GM03348 (cell line): Measurements from ENCODE around the gene MRPL41.
"Not testable (repeated sequence)": the region's sequence is repeated elsewhere in the genome, so short reads cannot be mapped to it uniquely, and the experiment has no call there.

Experiments
- DNase-seq: peaks from one replicate; pipeline ENCODE4 v3.0.0; 2012; ENCODE audit warnings: low spot score

Gene MRPL41

DNA sequence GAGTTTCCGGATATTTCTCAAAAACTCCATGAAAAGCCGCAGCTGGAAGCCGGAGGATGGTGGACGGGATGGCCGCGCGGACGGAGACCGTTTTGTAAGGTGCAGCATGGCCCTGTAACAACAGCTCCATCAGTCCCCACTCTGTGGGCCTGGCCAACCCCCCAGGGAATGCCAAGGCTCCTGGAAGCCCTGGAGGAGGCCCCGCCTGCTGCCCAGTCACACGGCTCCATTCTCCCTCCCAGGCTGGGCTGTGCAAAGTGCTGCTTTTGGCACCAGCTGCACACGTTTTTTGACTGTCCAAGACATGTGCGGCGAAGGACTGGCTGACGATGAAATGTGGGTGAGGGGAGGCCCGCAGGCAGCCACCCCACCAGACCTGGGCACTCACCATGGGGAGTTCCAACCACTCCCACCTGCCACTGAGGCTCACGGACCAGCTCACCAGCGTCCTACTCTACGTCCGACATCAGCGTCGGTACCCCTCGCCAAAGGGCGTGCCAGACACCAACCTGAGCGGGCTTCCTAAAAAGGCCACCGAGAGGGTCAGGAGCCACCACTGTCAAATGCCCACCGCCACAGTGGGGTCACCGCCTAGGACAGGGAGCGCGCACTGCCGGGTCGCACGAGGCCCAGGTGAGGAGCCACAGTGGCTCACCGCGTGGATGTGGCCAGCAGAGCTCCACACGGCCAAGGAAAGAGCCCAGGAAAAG is 28.8 kb upstream of the MRPL41 start:
- no peak for DNase-seq

DNA sequence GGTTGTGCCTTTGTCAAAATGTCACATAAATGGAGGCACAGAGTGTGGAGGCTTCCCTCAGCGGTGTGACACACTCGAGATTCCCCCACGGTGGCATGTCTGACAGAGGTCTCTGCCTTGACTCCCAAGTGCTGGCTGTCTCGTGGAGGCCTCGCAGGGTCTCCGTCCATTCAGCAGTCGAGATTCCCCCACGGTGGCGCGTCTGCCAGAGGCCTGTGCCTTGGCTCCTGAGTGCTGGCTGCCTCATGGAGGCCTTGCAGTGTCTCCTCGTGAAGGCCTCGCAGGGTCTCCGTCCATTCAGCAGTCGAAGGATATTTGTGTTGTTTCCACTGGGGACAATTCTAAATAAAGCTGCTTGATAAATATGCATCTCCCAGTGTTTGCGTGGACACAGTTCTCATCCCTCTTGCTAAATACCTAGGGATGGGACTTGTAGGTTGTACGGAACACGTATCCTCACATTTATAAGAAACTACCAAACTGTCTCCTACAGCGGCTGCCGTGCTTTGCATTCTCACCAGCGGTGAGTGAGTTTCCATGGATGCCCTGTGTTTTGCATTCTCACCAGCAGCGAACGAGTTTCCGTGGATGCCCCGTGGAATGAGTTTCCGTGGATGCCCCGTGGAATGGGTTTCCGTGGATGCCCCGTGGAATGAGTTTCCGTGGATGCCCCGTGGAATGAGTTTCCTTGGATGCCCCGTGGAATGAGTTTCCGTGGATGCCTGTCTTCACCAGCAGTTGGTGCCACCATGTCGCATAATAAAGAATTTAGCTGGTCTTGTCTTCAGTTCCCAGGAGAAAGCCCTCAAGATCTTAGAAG is 27.3 kb upstream of the MRPL41 start:
- no peak for DNase-seq

DNA sequence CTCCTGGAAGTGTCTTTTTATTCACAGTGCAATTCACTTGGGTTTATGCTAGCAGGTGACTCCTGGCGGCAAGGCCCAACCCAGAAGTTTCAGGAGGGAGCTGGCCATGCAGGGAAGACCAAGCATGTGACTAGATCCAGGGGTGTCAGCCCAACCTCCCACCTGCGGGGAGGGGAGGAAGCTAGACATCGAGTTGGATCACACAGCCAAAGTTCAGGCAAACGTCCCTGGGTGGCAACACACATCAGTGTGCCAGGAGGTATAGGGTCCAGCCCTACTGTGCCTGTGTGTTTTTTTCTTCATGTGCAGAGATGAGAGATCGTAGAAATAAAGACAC is 26.7 kb upstream of the MRPL41 start:
- no peak for DNase-seq

DNA sequence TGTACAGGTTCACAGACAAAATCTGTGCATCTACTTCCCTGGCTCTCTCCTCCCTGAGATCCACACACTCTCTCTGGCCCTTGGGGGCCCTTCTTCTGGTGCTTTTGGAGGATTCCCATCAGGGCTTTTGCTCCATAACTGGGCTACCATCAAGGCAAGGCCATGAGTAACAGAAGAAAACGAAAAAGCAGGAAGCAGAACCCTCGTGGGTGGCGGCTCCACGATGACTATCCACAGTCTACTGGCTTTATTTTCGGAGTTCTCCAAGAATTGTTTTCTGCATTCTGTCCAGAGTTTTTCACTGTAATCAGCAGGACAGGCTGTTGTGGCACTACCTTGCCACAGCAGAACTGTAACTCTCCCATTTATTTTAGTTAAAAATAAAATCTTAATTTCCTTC is 21.3 kb upstream of the MRPL41 start:
- DNase-seq, result no peak

DNA sequence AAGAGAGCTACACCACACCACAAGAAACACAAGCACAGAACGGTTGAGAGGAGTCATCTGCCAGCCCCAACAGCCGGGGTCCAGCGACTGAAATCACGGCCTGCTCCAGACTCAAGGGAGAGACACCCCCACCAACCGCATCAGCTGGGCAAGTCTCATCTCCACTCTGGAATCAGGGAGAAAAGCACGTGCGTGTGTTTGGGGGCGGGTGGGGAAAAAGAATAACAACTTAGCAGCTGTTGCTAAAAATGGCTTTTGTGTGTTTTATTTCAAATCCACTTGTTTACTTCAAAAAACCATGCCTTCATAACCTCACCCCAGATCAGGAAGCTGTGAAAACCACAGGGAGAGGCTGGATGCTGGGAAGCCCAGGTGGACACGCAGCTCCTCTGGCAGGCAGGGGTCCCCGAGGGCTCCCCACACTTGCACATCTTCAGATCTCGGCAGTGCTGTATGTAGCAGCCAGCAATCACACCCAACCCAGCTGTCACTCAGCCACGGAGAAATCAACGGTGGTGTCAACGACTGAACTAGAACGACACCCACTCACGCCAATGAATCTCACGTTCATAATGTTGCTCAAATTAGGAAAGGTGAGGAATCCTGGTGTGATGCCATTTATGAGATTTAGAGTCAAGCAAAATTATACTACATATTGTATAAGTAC is 20.4 kb upstream of the MRPL41 start:
- DNase-seq, result no peak

DNA sequence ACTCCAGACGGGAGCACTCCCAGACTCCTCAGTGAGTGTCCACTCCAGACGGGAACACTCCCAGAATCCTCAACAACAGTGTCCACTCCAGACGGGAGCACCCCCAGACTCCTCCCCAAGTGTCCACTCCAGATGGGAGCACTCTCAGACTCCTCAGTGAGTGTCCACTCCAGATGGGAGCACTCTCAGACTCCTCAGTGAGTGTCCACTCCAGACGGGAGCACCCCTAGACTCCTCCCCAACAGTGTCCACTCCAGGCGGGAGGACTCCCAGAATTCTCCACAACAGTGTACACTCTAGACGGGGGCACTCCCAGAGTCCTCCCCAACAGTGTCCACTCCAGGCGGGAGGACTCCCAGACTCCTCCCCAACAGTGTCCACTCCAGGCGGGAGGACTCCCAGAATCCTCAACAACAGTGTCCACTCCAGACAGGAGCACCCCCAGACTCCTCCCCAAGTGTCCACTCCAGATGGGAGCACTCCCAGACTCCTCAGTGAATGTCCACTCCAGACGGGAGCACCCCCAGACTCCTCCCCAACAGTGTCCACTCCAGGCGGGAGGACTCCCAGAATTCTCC is 18.7 kb upstream of the MRPL41 start:
- not testable (repeated sequence) for DNase-seq

DNA sequence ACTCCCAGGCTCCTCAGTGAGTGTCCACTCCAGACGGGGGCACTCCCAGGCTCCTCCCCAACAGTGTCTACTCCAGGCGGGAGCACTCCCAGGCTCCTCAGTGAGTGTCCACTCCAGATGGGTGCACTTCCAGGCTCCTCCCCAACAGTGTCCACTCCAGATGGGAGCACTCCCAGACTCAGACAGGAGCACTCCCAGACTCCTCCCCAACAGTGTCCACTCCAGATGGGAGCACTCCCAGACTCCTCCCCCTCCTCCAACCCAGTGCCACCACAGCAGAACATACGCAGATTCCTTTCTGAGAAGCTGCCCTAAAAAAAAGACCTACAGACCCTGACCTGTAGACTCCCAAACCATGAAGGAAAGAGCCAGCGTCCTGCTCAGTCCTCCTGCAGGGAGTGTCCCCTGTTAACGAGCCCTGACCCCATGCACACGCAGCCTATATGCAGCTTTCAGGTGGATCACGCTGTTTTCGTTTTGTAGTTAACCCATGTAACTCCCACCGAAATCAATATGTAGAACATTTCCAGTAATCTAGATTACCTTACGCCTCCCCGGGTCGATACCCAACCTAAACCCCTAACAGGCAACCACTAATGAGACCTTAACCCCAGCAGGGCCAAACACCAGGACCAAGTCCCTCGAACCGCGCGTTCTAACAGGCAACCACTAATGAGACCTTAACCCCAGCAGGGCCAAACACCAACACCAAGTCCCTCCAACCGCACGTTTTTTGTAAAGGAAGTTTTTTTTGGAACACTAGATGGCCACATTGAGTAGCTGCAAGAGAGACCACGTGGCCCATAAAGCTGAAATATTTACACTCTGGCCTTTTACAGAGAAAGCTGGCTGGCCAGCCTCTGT is 17.2 kb upstream of the MRPL41 start:
- peak; percentile 75 for DNase-seq

DNA sequence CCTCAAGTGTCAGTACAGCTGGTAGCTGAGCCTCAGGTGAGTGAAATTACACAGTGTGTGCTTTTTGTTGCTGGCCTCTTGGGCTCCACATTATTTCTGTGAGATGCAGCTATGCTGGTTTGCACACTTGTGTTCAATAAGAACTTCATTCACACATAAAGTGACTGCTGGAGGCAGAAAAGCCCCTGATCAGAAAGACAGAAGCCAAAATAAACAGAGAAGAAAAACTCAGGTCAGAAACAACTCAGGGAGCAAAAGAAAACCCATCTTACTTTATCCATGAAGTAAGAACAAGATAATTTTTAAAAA is 16.6 kb upstream of the MRPL41 start:
- no peak for DNase-seq

DNA sequence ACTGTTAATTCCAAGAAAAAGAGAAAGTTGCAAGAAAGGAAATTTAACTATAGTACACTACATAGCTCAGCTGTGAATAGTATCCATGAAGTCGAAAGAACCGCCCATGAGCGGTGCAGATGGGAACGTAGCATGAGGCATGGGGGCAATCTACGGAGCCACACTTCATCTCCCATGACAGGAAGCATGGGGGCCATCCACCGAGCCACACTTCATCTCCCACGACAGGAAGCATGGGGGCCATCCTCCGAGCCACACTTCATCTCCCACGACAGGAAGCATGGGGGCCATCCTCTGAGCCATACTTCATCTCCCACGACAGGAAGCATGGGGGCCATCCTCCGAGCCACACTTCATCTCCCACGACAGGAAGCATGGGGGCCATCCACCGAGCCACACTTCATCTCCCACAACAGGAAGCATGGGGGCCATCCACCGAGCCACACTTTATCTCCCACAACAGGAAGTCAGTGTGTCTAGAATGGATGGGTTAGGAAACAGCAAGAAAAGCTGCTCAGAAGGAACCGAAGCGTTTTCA is 15.0 kb upstream of the MRPL41 start:
- DNase-seq, result not testable (repeated sequence)

DNA sequence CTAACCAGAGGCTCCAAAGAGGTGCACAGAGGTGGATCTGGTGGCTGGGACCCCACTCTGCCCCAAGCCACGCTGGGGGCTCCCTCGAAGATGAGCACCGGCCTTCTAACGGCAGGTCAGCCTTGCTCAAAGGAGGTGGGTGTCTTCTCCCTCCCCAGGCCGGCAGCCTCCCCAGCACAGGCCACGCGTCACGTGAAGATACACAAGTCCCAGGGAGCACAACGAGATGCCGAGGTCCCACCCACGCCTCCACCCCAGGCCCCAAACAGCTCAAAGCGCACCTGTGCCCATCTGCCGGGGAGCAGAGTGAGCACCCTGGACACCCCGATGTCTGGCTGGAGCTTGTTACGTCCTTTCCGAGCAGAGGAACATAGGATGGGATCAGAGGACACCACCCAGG is 13.6 kb upstream of the MRPL41 start:
- no peak for DNase-seq

DNA sequence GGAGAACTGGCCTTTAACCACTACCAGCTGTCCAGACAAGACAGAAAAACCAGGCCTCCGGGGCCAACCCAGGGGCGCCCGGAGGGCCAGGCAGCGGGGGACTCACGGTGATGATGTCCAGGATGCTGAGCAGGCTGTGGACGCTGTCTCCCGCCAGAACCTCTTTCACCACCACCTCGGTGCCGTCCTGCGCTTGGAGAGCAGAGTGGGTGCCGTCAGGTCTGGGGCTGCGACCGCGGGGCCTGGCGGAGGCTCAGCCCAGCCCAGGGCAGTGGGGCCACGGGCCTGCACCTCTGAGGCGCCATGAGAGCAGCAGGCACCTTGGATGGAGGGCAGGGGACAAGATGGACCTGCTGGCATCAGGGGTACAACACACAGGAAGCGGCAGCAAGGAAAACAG is 11.1 kb upstream of the MRPL41 start:
- DNase-seq, result no peak

DNA sequence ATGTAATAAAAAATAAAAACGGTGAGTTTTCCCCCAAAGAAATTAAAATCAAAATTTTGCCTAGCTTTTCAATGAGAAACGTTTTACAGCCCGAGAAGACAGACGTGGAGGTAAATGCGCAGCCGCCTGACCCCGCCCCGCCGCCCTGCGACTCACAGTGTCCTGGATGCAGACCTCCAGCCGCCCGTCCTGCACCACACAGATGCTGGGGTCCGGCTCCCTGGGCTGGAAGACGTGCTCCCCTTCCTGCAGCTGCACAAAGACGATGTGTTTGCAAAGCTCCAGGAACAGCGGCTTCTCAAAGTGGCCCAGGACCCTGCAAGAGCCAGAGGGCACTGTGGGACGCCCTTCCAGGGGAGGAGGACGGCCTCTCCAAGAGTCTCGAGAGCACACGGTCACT is 9.2 kb upstream of the MRPL41 start:
- DNase-seq, result no peak

DNA sequence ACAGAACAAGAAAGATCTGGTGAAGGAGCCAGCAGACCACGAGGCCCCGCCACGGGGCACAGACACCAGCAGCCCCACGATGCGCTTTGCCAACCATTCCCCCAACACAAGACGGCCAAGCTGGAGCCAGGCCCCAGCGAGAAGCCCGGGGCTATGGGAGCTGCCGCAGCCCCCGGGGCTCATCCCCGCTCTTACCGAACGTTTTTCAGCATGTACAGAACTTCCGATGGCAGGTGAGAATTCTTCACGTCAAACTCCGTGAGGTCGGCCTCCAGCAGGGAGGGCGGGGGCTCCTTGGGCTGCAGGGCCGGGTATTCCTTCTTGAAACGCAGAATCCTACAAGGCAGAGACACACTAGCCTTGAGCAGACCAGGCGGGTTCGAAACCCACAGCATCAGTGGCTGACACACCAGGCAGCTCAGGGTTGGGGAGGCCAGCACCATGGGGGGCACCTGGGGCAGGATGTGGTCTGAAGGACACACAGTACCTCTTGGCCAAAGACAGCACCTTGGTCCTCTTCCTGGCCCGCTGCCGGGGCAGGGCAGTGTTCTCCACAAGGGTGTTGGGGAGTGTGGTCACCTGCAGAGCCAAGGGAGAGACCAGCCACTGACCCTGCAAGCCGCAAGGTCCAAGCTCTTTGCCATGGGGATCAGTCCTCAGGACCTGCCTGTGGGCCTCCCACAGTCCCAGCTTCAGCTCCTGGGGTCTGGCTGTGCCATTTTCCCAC is 8.3 kb upstream of the MRPL41 start:
- no peak for DNase-seq

DNA sequence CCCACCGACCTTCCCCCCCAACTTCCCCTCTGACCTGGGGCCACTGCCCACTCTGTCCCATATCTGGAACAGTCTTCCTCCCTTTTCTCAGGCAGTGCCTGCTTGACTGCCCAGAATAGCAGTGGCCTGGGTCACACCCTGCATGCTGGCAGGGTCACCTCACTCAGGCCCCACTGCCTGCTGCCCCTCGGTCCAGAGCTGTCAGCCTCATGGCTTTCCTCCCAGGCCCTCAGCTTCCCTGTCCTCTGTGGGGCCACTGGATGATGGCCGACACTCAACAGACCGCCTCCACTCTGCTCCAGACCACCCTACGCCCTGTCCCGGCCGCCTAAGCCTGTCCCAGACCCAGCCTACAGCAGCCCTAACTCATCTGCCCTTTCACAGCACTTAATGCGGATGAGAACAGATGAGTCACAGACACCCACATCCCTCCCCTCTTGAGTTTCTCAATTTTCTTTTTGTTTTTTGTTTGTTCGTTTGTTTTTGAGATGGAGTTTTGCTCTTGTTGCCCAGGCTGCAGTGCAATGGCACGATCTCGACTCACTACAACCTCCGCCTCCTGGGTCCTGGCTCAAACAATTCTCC is 7.4 kb upstream of the MRPL41 start:
- DNase-seq, result peak; percentile 74

DNA sequence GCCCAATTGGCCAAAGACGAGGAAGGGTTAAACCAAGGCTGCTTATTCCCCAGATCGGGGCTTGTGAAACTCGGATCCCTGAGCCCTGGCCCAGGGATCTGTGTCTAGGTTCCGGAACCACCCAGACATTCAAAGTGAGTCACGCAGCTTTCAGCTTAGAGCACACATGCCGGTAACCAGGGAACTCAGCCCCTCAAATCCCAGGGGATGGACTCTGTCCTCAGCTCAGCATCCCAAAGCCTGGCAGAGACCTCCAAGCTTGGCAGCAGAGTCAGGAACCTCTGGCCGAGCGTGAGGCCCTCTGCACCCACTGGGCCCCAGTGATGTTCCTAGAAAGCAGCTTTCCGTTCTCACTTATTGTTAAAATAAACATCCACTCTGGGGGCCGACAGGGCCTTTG is 6.6 kb upstream of the MRPL41 start:
- peak; percentile 72 for DNase-seq

DNA sequence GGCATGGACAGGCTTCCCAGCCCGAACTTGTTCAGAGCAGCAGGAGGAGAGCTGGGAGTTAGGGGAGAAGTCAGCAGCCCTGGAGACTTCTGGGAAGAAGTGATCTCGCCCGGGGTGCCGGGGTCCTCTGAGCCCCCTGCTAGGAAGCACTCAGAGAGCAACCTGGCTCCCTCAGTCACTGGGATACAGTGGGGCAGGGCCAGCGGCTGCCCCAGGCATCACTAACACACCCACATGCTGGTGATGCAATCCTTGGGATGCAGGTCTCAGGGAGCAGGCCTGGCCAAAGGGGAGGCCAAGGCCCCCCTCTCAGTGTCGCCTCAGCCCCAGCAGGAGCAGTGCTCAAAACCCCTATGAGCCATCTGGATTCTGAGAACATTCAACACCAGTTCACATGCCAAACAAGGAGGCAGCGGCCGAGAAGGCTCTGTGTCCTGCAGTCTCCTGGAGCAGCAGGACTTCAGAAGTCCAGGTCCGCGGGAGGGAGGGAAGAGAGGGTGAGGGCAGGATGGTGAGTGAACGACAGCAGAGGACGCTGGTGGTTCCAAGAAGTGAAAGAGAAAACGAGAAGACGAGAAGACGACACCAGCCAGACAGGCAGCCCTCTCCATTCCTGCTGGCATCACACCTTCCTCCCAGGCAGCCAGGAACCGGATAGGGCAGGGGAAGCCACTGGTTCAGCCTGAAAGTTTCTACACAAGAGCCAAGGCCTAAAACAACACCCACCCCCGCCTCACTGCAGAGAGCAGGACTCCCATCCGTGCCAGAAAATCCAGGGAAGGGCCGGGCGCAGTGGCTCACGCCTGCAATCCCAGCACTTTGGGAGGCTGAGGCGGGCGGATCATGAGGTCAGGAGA is 3.8 kb upstream of the MRPL41 start:
- no peak for DNase-seq

DNA sequence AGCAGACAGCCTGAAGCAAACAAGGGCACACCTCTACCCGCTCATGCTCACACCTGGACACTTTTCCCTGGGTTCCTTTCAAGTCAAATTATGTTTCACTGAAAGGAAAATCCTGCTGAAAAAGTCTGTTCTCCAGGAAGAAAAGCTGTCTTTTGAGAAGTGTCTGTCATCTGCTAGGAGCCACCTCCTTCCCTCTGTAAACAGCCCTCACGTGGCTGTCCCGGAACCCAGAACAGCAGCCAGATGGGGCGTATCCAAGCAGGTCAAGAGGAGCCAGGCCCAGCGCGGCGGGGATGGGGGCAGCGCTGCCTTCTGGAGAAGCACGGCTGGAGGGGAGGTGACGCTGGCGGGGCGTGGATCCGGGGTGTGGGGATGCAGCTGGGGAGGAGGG is 1.5 kb upstream of the MRPL41 start, which contains the start of gene PNPLA7:
Gene PNPLA7, minus strand, starts transcription at position 172 of the 391 bp plus-strand sequence. CDS start 205 bp downstream, outside the sequence.
- peak; percentile 75 for DNase-seq

DNA sequence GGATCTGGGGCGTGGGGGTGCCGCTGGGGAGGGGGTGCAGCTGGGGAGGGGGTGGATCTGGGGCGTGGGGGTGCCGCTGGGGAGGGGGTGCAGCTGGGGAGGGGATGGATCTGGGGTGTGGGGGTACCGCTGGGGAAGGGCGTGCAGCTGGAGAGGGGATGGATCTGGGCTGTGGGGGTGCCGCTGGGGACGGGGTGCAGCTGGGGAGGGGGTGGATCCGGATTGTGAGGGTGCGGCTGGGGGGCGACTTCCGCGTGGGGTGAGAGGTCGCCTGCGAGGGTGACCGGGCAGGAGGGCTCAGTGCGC is 768 bp upstream of the MRPL41 start:
- DNase-seq, result not testable (repeated sequence)

DNA sequence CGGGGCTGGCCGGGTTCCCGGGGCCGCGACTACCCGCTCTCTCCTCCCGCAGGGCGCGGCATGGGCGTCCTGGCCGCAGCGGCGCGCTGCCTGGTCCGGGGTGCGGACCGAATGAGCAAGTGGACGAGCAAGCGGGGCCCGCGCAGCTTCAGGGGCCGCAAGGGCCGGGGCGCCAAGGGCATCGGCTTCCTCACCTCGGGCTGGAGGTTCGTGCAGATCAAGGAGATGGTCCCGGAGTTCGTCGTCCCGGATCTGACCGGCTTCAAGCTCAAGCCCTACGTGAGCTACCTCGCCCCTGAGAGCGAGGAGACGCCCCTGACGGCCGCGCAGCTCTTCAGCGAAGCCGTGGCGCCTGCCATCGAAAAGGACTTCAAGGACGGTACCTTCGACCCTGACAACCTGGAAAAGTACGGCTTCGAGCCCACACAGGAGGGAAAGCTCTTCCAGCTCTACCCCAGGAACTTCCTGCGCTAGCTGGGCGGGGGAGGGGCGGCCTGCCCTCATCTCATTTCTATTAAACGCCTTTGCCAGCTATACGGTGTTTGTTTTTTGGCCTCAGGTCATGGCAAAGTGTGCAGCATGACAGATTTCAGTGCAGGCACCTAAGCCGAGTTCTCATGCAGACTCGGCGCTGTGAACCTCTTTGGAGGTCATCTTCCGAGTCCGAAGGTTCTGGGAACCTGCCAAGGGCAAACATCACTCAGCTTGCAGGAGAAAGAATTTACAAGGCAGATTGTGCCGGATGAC is 516 bp downstream of the MRPL41 start:
- DNase-seq, result no peak
